VCaP (cell line): Measurements from ENCODE around the gene KCNK17.

Experiments
- H3K27ac ChIP-seq: fragments of 450-650 bp; 2 replicates; pipeline ENCODE4 v1.5.1; 2017
- CTCF ChIP-seq: fragments of 450-650 bp; conservative IDR thresholded peaks from 2 replicates; pipeline ENCODE4 v1.5.1; 2017; ENCODE audit warnings: mild to moderate bottlenecking, moderate library complexity

KCNK17 gene

GRCh38 chr6:39261751-39262150 lies 52.5 kb downstream of the KCNK17 start:
- H3K27ac ChIP-seq, result no peak overlapping the region
- no peak for TF ChIP-seq CTCF

GRCh38 chr6:39260953-39261352 lies 53.3 kb downstream of the KCNK17 start:
- H3K27ac ChIP-seq, result no peak overlapping the region
- no peak for TF ChIP-seq CTCF

- TF ChIP-seq CTCF, result no peak
- H3K27ac ChIP-seq, result no peak overlapping the region
Measured at GRCh38 chr6:39260456-39260855, 53.8 kb downstream of the KCNK17 start.

GRCh38 chr6:39256294-39256940 lies 57.8 kb downstream of the KCNK17 start:
- H3K27ac ChIP-seq, result no peak overlapping the region
- no peak for TF ChIP-seq CTCF

- no peak for TF ChIP-seq CTCF
- no peak overlapping the region for H3K27ac ChIP-seq
Measured at GRCh38 chr6:39254999-39255535, 59.2 kb downstream of the KCNK17 start.

GRCh38 chr6:39251406-39251805 lies 62.8 kb downstream of the KCNK17 start:
- H3K27ac ChIP-seq, result peak overlapping the region; percentile 61
- no peak for TF ChIP-seq CTCF

GRCh38 chr6:39250507-39250906 lies 63.7 kb downstream of the KCNK17 start:
- peak overlapping the region; percentile 61 for H3K27ac ChIP-seq
- no peak for TF ChIP-seq CTCF
